Pancreas (tissue), 10 donors: ENCODE results near the gene PIP5K1B. TPM values are rescaled to one million over a fixed set of nuclear protein-coding genes. Genes with fewer than 3 reads are reported as not detected.
A peak's percentile ranks its signal among the peaks of the same experiment; 100 is the strongest.

Experiments
- ATAC-seq, 4 donors: fragments of 200-7000 bp; cut with Tn5 transposase; one replicate each; pipeline versions ENCODE4 v1.8.0 to v1.9.1; 2020; ENCODE audit warnings: mild to moderate bottlenecking in 4 of 4, moderate library complexity in 4 of 4
- DNase-seq, 6 donors: peaks; one replicate each; pipeline ENCODE4 v3.0.0-alpha.2; 2020
- FAIRE-seq: peaks from 2 replicates; lab custom pipeline; 2012; peaks lifted over from hg19 to GRCh38; lab: Jason Lieb, UNC
- H3K27ac ChIP-seq, 4 donors: fragments of 200-600 bp; sonication (generic); 1 replicate in 3 of 4; 2 replicates in 1 of 4; pipeline versions ENCODE4 v1.5.0 to v1.8.0; 2020
- H3K27me3 ChIP-seq, 4 donors: fragments of 200-600 bp; one replicate each; pipeline ENCODE4 v1.8.0; 2021
- H3K36me3 ChIP-seq, 3 donors: fragments of 200-600 bp; sonication (generic) in 1 of 3; one replicate each; pipeline versions ENCODE4 v1.5.0 to v1.8.0; 2020 to 2021
- H3K4me1 ChIP-seq, 3 donors: fragments of 200-600 bp; one replicate each; pipeline ENCODE4 v1.8.0; 2021
- H3K4me3 ChIP-seq, 4 donors: fragments of 200-600 bp; sonication (generic) in 2 of 4; one replicate each; pipeline versions ENCODE4 v1.5.0 to v1.8.0; 2020 to 2021
- H3K9me3 ChIP-seq, 4 donors: fragments of 200-600 bp; one replicate each; pipeline ENCODE4 v1.8.0; 2021
- WGBS, 2 donors: extraction: QIAGEN DNeasy Blood & Tissue Kit; methylation state at CpG; one replicate each; pipeline ENCODE4 v1.1.7; 2013; 5-methylcytosine and 5-hydroxymethylcytosine counted together
- intact Hi-C, 3 donors: fragments of 100-400 bp; cut with DNase I; formaldehyde crosslinking; loops; one replicate each; pipeline versions ENCODE4 v1.11.1 to v1.14.2; 2022
- polyA plus RNA-seq, 2 donors: library from polyadenylated mRNA; stranded (reverse); fragments of 200-250 nt; gene quantifications; one replicate each; pipeline ENCODE4 v1.2.3, GENCODE V29; 2013
- total RNA-seq, 6 donors: library from RNA; stranded (reverse); fragmentation: NEBNext Ultra II Directional in 4 of 6; extraction: Animal tissue kit (Norgen Biotek cat#: 25700) in 4 of 6; gene quantifications; one replicate each; pipeline versions ENCODE4 v1.2.1 to v1.2.4, GENCODE V29; 2021 to 2023
- TF ChIP-seq, protein P1 (sequence below), 4 donors: fragments of 200-600 bp; sonication (generic) in 3 of 4; IDR thresholded peaks; one replicate each; pipeline versions ENCODE4 v1.5.0 to v1.8.0; 2021; ENCODE audit warnings: antibody characterized with exemption in 4 of 4
- donor health status: healthy with polysubstance abuse.
- donor health status: DM: no; HTN: no; CAD: no; lungs with moderate emphysema.
- donor health status: DM: no; HTN: no; CAD: no.
- donor health status: control.
- donor health status: control.
- donor health status: Bipolar disorder and iron deficiency.
- donor health status: DM: yes; HTN: yes; CAD: no.
- donor health status: DM: no; HTN: no; CAD: no.
- donor health status: DM: no; HTN: no; CAD: no.
- donor health status: DM: yes; HTN: yes; CAD: no.

The PIP5K1B gene
- total and polyA plus RNA-seq, 8 donors = 1.3 to 6.9 (median 6.2) TPM

- peaks cover 4 to 17% (median 7%) of the 10 kb centered on the region in 3 donors for H3K4me1 ChIP-seq
- H3K27me3 ChIP-seq = no peaks in the 10 kb centered on the region
- TF ChIP-seq, protein P1, sequence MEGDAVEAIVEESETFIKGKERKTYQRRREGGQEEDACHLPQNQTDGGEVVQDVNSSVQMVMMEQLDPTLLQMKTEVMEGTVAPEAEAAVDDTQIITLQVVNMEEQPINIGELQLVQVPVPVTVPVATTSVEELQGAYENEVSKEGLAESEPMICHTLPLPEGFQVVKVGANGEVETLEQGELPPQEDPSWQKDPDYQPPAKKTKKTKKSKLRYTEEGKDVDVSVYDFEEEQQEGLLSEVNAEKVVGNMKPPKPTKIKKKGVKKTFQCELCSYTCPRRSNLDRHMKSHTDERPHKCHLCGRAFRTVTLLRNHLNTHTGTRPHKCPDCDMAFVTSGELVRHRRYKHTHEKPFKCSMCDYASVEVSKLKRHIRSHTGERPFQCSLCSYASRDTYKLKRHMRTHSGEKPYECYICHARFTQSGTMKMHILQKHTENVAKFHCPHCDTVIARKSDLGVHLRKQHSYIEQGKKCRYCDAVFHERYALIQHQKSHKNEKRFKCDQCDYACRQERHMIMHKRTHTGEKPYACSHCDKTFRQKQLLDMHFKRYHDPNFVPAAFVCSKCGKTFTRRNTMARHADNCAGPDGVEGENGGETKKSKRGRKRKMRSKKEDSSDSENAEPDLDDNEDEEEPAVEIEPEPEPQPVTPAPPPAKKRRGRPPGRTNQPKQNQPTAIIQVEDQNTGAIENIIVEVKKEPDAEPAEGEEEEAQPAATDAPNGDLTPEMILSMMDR (IDR thresholded peaks at IDR 0.05) = no peak
- WGBS, 2 donors = 54 to 63% methylated on average over 3 of the region's 3 CpGs
- intact Hi-C loops = no loop called here
- H3K4me3 ChIP-seq = no peak overlapping the region
- DNase-seq (no peak), FAIRE-seq (no peak), ATAC-seq (peak in 1 of 4 donors; percentile 10)
- peak overlapping the region in 1 of 4 donors; percentile 41 for H3K27ac ChIP-seq
- H3K9me3 ChIP-seq = no peaks in the 10 kb centered on the region
- no peaks in the 10 kb centered on the region for H3K36me3 ChIP-seq
These were observed 258.4 kb downstream of the PIP5K1B start for GRCh38 chr9:68963416-68963815.

DNA sequence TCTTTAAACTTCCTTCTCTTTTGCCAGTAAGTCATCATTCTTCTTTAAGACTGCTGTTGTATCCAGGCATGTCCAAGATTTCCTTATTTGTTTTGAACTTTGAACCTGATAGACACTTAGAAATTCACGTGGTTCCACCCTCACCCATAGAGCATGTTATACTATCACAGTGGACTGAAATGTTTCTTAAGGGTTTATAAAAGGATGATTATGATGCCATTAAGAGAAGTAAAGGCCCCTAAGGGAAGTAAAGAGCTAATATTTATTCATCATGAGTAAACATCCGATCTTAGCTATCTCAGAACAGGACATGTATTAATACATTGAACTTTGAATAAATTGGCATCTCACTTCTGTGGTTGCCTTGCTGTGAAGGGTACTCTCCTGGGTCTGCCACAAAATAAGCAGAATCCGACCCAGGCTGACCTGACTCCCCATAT is 259.1 kb downstream of the PIP5K1B start:
- Histone ChIP-seq H3K27ac (peak overlapping the region in 1 of 4 donors; percentile 41), H3K36me3 (no peaks in the 10 kb centered on the region), H3K4me1 (peaks cover 4 to 17% (median 7%) of the 10 kb centered on the region in 3 donors), H3K4me3 (no peak overlapping the region), H3K27me3 (no peaks in the 10 kb centered on the region), H3K9me3 (no peaks in the 10 kb centered on the region)
- no peak for DNase-seq
- TF ChIP-seq, protein P1 (IDR thresholded peaks at IDR 0.05) = no peak
- WGBS, 2 donors = 32 to 39% methylated on average over 3 of the region's 3 CpGs
- ATAC-seq = peak; percentile 39 to 63 (median 55)
- intact Hi-C loops = no loop called here
- peak; percentile 74 for FAIRE-seq

- DNase-seq (no peak), FAIRE-seq (no peak), ATAC-seq (peak in 3 of 4 donors; percentile 34 to 52 (median 40))
- Histone ChIP-seq H3K27ac (peak overlapping the region in 1 of 4 donors; percentile 41), H3K27me3 (no peaks in the 10 kb centered on the region), H3K4me3 (no peak overlapping the region), H3K9me3 (no peaks in the 10 kb centered on the region), H3K4me1 (peaks cover 4 to 17% (median 7%) of the 10 kb centered on the region in 3 donors), H3K36me3 (no peaks in the 10 kb centered on the region)
- TF ChIP-seq, protein P1 (IDR thresholded peaks at IDR 0.05) = no peak
- 68% methylated on average over 3 of the region's 3 CpGs for WGBS, 2 donors
- intact Hi-C loops = no loop called here
These were observed 259.7 kb downstream of the PIP5K1B start for GRCh38 chr9:68964765-68965164.

GRCh38 chr9:68966496-68966944 is 261.5 kb downstream of the PIP5K1B start:
- FAIRE-seq (no peak), DNase-seq (no peak)
- TF ChIP-seq, protein P1 (IDR thresholded peaks at IDR 0.05) = no peak

DNA sequence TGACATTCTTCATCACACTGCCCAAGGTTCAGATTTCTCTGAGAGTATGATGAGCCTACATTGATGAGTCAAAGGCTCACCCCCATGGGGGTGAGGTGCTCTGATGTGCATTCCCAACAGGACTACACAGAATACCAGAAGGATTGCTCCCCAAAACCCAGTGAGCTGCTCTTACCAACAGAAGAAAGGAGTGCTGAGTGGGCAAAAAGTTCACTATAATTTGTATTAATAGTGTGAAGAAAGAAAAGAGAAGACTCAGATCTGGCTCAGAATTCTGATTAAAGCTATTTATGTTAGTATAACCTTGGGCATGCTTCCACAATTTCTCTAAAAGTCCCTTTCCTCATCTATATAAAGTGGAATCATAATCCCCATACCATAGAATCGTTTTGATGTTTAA is 262.8 kb downstream of the PIP5K1B start:
- H3K27ac ChIP-seq = no peak overlapping the region
- no peaks in the 10 kb centered on the region for H3K36me3 ChIP-seq
- WGBS, 2 donors = 51 to 56% methylated on average over 1 of the region's 1 CpG
- DNase-seq (no peak), ATAC-seq (no peak), FAIRE-seq (no peak)
- no peaks in the 10 kb centered on the region for H3K27me3 ChIP-seq
- H3K9me3 ChIP-seq = no peaks in the 10 kb centered on the region
- H3K4me1 ChIP-seq = peaks cover 4 to 12% (median 7%) of the 10 kb centered on the region in 3 donors
- TF ChIP-seq, protein P1 (IDR thresholded peaks at IDR 0.05) = no peak
- intact Hi-C loops = no loop called here
- H3K4me3 ChIP-seq = no peak overlapping the region

More at GRCh38 chr9:68966496-68966944, 261.5 kb downstream of the PIP5K1B start:
- Histone ChIP-seq H3K9me3 (no peaks in the 10 kb centered on the region), H3K4me1 (peaks cover 4 to 17% (median 7%) of the 10 kb centered on the region in 3 donors), H3K27ac (no peak overlapping the region), H3K27me3 (no peaks in the 10 kb centered on the region), H3K36me3 (no peaks in the 10 kb centered on the region), H3K4me3 (no peak overlapping the region)
- whole genome bisulfite sequencing, 2 donors = 90% methylated on average over 1 of the region's 1 CpG
- no peak for ATAC-seq
- intact Hi-C loops = no loop called here
